HepG2 (cell line): ENCODE results near the gene SLC25A47. TPM values are rescaled to one million over a fixed set of nuclear protein-coding genes. Genes with fewer than 3 reads are reported as not detected.

Experiments used
- ATAC-seq: fragments of 200-7000 bp; cut with Tn5 transposase; 3 replicates; pipeline ENCODE4 v1.9.1; 2020; ENCODE audit warnings: mild to moderate bottlenecking, moderate library complexity
- BruUV-seq: library from RNA; stranded (reverse); fragments of 400-500 nt; replicated peaks from 2 replicates; lab custom pipeline; 2021; lab: Mats Ljungman, UMichigan
- CTCF ChIA-PET: fragments of 300-600 bp; formaldehyde crosslinking; extraction: SDS; loops from one replicate; lab custom pipeline; 2021; ENCODE audit warnings: low total read pairs, inconsistent platforms, low intra/inter-chr PET ratio; lab: Yijun Ruan, JAX
- POLR2A ChIA-PET: fragments of 350-600 bp; sonication (Branson Sonifier 250); formaldehyde crosslinking; loops from one replicate; lab custom pipeline; 2020; ENCODE audit warnings: antibody characterized with exemption, inconsistent platforms; lab: Yijun Ruan, JAX
- DNase-seq: peaks from one replicate; pipeline ENCODE4 v3.0.0-alpha.2; 2015; ENCODE audit warnings: low spot score
- FAIRE-seq: peaks from 3 replicates; lab custom pipeline; 2011; peaks lifted over from hg19 to GRCh38; lab: Jason Lieb, UNC
- H2AFZ ChIP-seq: one replicate; pipeline ENCODE4 v1.6.1; 2011; ENCODE audit warnings: low read length, inconsistent platforms
- H3K27ac ChIP-seq: fragments of 300-600 bp; 3 replicates; pipeline ENCODE4 v1.8.0; 2011; ENCODE audit warnings: mixed run types, mild to moderate bottlenecking, mixed read lengths, low read length, inconsistent platforms; ENCODE audit not compliant: insufficient read depth; ENCODE audit errors: extremely low read length
- H3K27me3 ChIP-seq, 2 experiments: fragments of 200-600 bp in 1 of 2; 2 replicates in 1 of 2; 3 replicates in 1 of 2; pipeline versions ENCODE4 v1.6.0 to v1.8.0; 2011; ENCODE audit warnings: low read length in 2 of 2, mild to moderate bottlenecking in 2 of 2, moderate library complexity in 2 of 2, inconsistent platforms in 1 of 2; ENCODE audit not compliant: insufficient read depth in 2 of 2, control insufficient read depth in 1 of 2
- H3K36me3 ChIP-seq, 2 experiments: fragments of 200-600 bp in 1 of 2; replicated peaks in 1 of 2; 2 replicates in 1 of 2; 3 replicates in 1 of 2; pipeline versions ENCODE4 v1.5.1 to v1.8.0; 2011; ENCODE audit warnings: low read length in 2 of 2, inconsistent platforms in 1 of 2; ENCODE audit not compliant: insufficient read depth in 2 of 2, control insufficient read depth in 1 of 2
- H3K4me1 ChIP-seq: 2 replicates; pipeline ENCODE4 v1.5.1; 2012; ENCODE audit warnings: low read length, inconsistent platforms; ENCODE audit not compliant: insufficient read depth
- H3K4me2 ChIP-seq: 2 replicates; pipeline ENCODE4 v1.6.0; 2011; ENCODE audit warnings: low read depth, low read length, inconsistent platforms
- H3K4me3 ChIP-seq, 3 experiments: fragments of 200-600 bp in 1 of 3; sonication (generic), shearing (Covaris generic) in 1 of 3; replicated peaks in 1 of 3; 2 replicates each; pipeline ENCODE4 v1.5.1; 2011 to 2016; ENCODE audit warnings: low read length in 3 of 3, inconsistent platforms in 2 of 3, low read depth in 2 of 3, mild to moderate bottlenecking in 2 of 3, control low read depth in 1 of 3, mixed read lengths in 1 of 3; ENCODE audit not compliant: insufficient read depth in 1 of 3
- H3K79me2 ChIP-seq: one replicate; pipeline ENCODE4 v1.6.1; 2011; ENCODE audit warnings: low read length, inconsistent platforms; ENCODE audit not compliant: insufficient read depth
- H3K9ac ChIP-seq: 2 replicates; pipeline ENCODE4 v1.6.0; 2011; ENCODE audit warnings: mild to moderate bottlenecking, low read depth, low read length, inconsistent platforms; ENCODE audit not compliant: insufficient read depth
- H3K9me3 ChIP-seq: 2 replicates; pipeline ENCODE4 v1.5.1; 2012; ENCODE audit warnings: mild to moderate bottlenecking, low read length
- H4K20me1 ChIP-seq: 2 replicates; pipeline ENCODE4 v1.6.0; 2011; ENCODE audit warnings: inconsistent platforms, mild to moderate bottlenecking, low read length, moderate library complexity; ENCODE audit not compliant: insufficient read depth
- FOXK2 ChIP-seq: fragments of 450-650 bp; IDR thresholded peaks from 2 replicates; pipeline ENCODE4 v1.6.1; 2016
- FOXP1 ChIP-seq, 2 experiments: fragments of 450-650 bp in 1 of 2; IDR thresholded peaks; 2 replicates each; pipeline ENCODE4 v1.6.1; 2017 to 2018; ENCODE audit warnings: antibody characterized with exemption in 1 of 2
- NR2F6 ChIP-seq, 2 experiments: IDR thresholded peaks; 2 replicates each; pipeline ENCODE4 v1.6.1; 2016; ENCODE audit warnings: antibody characterized with exemption in 1 of 2, mild to moderate bottlenecking in 1 of 2
- ZNF430 ChIP-seq: sonication (generic); formaldehyde crosslinking; IDR thresholded peaks from 2 replicates; pipeline ENCODE4 v1.9.0; 2021; ENCODE audit warnings: mild to moderate bottlenecking, missing genetic modification reagents
- ZNF614 ChIP-seq: IDR thresholded peaks from 2 replicates; pipeline ENCODE4 v1.6.1; 2018; ENCODE audit warnings: missing biosample characterization, missing genetic modification reagents, inconsistent platforms, borderline replicate concordance
- ZNF616 ChIP-seq: sonication (generic); formaldehyde crosslinking; IDR thresholded peaks from 2 replicates; pipeline ENCODE4 v1.5.0; 2020; ENCODE audit warnings: low read depth, mild to moderate bottlenecking, missing genetic modification reagents
- ZNF720 ChIP-seq: sonication (generic); formaldehyde crosslinking; IDR thresholded peaks from 2 replicates; pipeline ENCODE4 v1.4.0; 2020; ENCODE audit warnings: missing genetic modification reagents
- ZNF749 ChIP-seq: sonication (generic); formaldehyde crosslinking; IDR thresholded peaks from 2 replicates; pipeline ENCODE4 v1.8.0; 2022; ENCODE audit warnings: mild to moderate bottlenecking, missing genetic modification reagents, moderate library complexity, borderline replicate concordance
- WGBS: methylation state at CpG from one replicate; pipeline ENCODE4 v1.1.6; 2017; ENCODE audit warnings: low lambda C conversion rate; 5-methylcytosine and 5-hydroxymethylcytosine counted together
- in situ Hi-C: cut with HindIII; loops from 2 replicates; pipeline ENCODE4 v1.10.0; 2017; ENCODE audit warnings: low pct_unique_long_range_greater_than_20kb; ENCODE audit not compliant: extremely low pct_ligation_motif_present
- intact Hi-C: fragments of 100-400 bp; cut with micrococcal nuclease; formaldehyde crosslinking; loops from one replicate; pipeline ENCODE4 v1.10.0; 2022; ENCODE audit not compliant: unreplicated experiment
- polyA plus RNA-seq, 8 experiments: library from polyadenylated mRNA; depleted of rRNA in 3 of 8; stranded (reverse) in 7 of 8; unstranded in 1 of 8; fragments of >200 nt; fragmentation: Illumina TruSeq in 4 of 8; extraction: Trizol in 4 of 8; gene quantifications; 2 replicates each; pipeline versions ENCODE4 v1.2.1 to v1.2.3, GENCODE V29; 2011 to 2016; ENCODE audit warnings: low read depth in 4 of 8, missing spikeins in 1 of 8, mixed read lengths in 1 of 8; ENCODE audit not compliant: insufficient read depth in 1 of 8
- total RNA-seq, 5 experiments: library from RNA; depleted of rRNA; stranded (reverse); fragments of >200 nt; fragmentation: Illumina TruSeq; extraction: Trizol; gene quantifications; 2 replicates each; pipeline ENCODE4 v1.2.3, GENCODE V29; 2016; ENCODE audit warnings: low read depth in 1 of 5
- TF ChIP-seq, protein P1 (sequence below): sonication (generic); formaldehyde crosslinking; conservative IDR thresholded peaks from 2 replicates; pipeline ENCODE4 v1.8.0; 2022; ENCODE audit warnings: mild to moderate bottlenecking, moderate library complexity, missing genetic modification reagents
- TF ChIP-seq, protein P2 (sequence below): sonication (generic); formaldehyde crosslinking; IDR thresholded peaks from 2 replicates; pipeline ENCODE4 v1.5.0; 2020; ENCODE audit warnings: mild to moderate bottlenecking, missing genetic modification reagents
- TF ChIP-seq, protein P3 (sequence below): sonication (generic); formaldehyde crosslinking; IDR thresholded peaks from 2 replicates; pipeline ENCODE4 v1.8.1; 2023; ENCODE audit warnings: mild to moderate bottlenecking, moderate library complexity, missing genetic modification reagents
- TF ChIP-seq, protein P4 (sequence below): IDR thresholded peaks from 2 replicates; pipeline ENCODE4 v1.6.1; 2012; ENCODE audit warnings: low read depth, low read length, improper control_type of control experiment

The SLC25A47 gene
- total and polyA plus RNA-seq, 2 of the 13 experiments (the other 11 are each of a cell fraction or from before 2014, with no cell fraction given) = 1.0 to 1.7 TPM

DNA sequence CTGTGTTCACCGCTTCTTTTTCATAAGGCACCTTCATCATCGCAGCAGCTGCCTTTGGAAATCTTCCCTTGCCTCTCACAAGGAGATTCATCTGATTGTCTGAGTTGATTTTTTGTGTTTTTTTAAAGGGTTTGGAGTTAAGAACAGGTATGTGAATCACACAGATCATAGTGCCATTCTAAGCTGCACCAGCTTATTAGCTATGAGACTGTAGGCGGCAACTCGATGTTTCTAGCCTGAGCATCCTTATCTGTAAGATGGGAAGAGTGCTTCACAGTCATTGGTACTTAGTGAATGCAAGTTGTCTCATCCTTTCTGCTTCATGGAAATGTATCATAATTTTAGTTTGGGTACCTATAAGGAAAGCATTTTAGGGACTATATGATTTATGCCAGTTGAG is 48.9 kb upstream of the SLC25A47 start:
- no peak for DNase-seq
- H3K27ac ChIP-seq = no peak overlapping the region
- H3K4me2 ChIP-seq = no peak overlapping the region
- H3K36me3 ChIP-seq = peaks cover 12 to 43% of the 10 kb centered on the region in 2 experiments
- no peaks in the 10 kb centered on the region for H3K27me3 ChIP-seq
- no peak overlapping the region for H2AFZ ChIP-seq
- peaks cover 45% of the 10 kb centered on the region for H4K20me1 ChIP-seq
- CTCF ChIA-PET = no interaction called here
- POLR2A ChIA-PET = no interaction called here
- no peak for ATAC-seq
- H3K4me1 ChIP-seq = peaks cover 50% of the 10 kb centered on the region
- in situ Hi-C loops (no loop called here), intact Hi-C loops (no loop called here)
- no peak for FAIRE-seq
- H3K4me3 ChIP-seq = no peak overlapping the region
- no peak for TF ChIP-seq ZNF430 (CRISPR knock-in tag)
- TF ChIP-seq ZNF616 (CRISPR knock-in tag) = no peak
- TF ChIP-seq, protein P1, sequence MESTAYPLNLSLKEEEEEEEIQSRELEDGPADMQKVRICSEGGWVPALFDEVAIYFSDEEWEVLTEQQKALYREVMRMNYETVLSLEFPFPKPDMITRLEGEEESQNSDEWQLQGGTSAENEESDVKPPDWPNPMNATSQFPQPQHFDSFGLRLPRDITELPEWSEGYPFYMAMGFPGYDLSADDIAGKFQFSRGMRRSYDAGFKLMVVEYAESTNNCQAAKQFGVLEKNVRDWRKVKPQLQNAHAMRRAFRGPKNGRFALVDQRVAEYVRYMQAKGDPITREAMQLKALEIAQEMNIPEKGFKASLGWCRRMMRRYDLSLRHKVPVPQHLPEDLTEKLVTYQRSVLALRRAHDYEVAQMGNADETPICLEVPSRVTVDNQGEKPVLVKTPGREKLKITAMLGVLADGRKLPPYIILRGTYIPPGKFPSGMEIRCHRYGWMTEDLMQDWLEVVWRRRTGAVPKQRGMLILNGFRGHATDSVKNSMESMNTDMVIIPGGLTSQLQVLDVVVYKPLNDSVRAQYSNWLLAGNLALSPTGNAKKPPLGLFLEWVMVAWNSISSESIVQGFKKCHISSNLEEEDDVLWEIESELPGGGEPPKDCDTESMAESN = no peak
- TF ChIP-seq ZNF749 (CRISPR knock-in tag) = no peak
- TF ChIP-seq FOXK2 = no peak
- TF ChIP-seq, all 625 proteins: peak for 0
- Histone ChIP-seq H3K79me2 (peaks cover 81% of the 10 kb centered on the region), H3K9ac (no peak overlapping the region), H3K9me3 (no peaks in the 10 kb centered on the region)
- 100% methylated on average over 4 of the region's 4 CpGs for WGBS
- BruUV-seq = no TSS peak

DNA sequence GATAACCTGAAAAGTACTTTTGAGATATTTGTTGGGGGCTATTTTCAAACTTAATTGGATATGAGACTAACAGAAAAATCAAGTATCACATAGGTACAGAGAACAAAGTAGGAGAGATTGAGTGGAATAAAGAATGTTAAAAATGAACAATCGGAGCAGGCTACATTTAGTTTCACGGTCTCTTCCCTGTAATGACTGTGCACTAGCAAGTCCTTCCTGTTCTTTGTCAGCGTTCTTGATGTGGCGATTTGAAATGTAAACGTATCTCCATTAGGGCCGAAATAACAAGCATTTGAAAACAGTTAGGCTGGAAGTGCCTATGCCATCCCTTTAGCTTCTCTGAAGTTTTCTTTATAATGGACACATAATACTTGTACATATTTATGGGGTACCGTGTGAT is 47.9 kb upstream of the SLC25A47 start:
- Histone ChIP-seq H3K9ac (no peak overlapping the region), H3K79me2 (peaks cover 84% of the 10 kb centered on the region), H3K9me3 (no peaks in the 10 kb centered on the region), H3K4me3 (no peak overlapping the region), H3K4me1 (peaks cover 57% of the 10 kb centered on the region), H3K27ac (no peak overlapping the region), H3K27me3 (no peaks in the 10 kb centered on the region), H2AFZ (no peak overlapping the region), H3K4me2 (no peak overlapping the region), H4K20me1 (peaks cover 48% of the 10 kb centered on the region), H3K36me3 (peaks cover 12 to 40% of the 10 kb centered on the region in 2 experiments)
- ChIA-PET CTCF (no interaction called here), POLR2A (no interaction called here)
- 95% methylated on average over 7 of the region's 7 CpGs for WGBS
- FAIRE-seq = no peak
- in situ Hi-C loops = no loop called here
- intact Hi-C loops = no loop called here
- no TSS peak for BruUV-seq
- no peak for DNase-seq
- ATAC-seq = no peak
- no peak for TF ChIP-seq NR2F6 (IDR thresholded peaks at IDR 0.05)
- no peak for TF ChIP-seq NR2F6 (CRISPR knock-in tag; IDR thresholded peaks at IDR 0.05)
- no peak for TF ChIP-seq FOXP1 (IDR thresholded peaks at IDR 0.05)
- TF ChIP-seq FOXP1 (CRISPR knock-in tag; IDR thresholded peaks at IDR 0.05) = no peak
- TF ChIP-seq, protein P2, sequence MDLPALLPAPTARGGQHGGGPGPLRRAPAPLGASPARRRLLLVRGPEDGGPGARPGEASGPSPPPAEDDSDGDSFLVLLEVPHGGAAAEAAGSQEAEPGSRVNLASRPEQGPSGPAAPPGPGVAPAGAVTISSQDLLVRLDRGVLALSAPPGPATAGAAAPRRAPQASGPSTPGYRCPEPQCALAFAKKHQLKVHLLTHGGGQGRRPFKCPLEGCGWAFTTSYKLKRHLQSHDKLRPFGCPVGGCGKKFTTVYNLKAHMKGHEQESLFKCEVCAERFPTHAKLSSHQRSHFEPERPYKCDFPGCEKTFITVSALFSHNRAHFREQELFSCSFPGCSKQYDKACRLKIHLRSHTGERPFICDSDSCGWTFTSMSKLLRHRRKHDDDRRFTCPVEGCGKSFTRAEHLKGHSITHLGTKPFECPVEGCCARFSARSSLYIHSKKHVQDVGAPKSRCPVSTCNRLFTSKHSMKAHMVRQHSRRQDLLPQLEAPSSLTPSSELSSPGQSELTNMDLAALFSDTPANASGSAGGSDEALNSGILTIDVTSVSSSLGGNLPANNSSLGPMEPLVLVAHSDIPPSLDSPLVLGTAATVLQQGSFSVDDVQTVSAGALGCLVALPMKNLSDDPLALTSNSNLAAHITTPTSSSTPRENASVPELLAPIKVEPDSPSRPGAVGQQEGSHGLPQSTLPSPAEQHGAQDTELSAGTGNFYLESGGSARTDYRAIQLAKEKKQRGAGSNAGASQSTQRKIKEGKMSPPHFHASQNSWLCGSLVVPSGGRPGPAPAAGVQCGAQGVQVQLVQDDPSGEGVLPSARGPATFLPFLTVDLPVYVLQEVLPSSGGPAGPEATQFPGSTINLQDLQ (CRISPR knock-in tag) = no peak
- no peak for TF ChIP-seq ZNF720
- TF ChIP-seq, protein P3, sequence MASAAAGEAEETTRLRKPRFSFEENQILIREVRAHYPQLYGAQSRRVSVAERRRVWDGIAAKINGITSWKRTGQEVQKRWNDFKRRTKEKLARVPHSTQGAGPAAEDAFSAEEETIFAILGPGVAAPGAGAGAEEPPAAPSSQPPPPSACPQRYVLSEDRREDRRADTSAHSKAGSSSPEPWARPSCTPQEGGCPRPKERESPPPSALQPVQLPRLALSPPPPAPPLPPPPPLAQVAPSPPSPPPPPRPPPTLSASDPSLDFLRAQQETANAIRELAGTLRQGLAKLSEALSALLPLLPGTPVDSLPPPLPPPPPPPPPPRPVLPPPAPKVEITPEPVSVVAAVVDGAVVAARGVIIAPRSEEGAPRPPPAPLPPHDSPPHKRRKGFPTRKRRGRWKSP (CRISPR knock-in tag) = no peak
- no peak for TF ChIP-seq ZNF614 (CRISPR knock-in tag)
- TF ChIP-seq, protein P4, sequence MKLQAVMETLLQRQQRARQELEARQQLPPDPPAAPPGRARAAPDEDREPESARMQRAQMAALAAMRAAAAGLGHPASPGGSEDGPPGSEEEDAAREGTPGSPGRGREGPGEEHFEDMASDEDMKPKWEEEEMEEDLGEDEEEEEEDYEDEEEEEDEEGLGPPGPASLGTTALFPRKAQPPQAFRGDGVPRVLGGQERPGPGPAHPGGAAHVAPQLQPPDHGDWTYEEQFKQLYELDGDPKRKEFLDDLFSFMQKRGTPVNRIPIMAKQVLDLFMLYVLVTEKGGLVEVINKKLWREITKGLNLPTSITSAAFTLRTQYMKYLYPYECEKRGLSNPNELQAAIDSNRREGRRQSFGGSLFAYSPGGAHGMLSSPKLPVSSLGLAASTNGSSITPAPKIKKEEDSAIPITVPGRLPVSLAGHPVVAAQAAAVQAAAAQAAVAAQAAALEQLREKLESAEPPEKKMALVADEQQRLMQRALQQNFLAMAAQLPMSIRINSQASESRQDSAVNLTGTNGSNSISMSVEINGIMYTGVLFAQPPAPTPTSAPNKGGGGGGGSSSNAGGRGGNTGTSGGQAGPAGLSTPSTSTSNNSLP = no peak
